Lower leg skin (tissue), 4 donors: ENCODE results near the gene SHC3. TPM values are rescaled to one million over a fixed set of nuclear protein-coding genes. Genes with fewer than 3 reads are reported as not detected.

Source experiments
- DNase-seq, 2 donors: peaks; one replicate each; pipeline ENCODE4 v3.0.0-alpha.2; 2019; ENCODE audit warnings: low spot score in 2 of 2
- H3K4me3 ChIP-seq: fragments of 200-600 bp; sonication (generic); 2 replicates; pipeline ENCODE4 v1.5.1; 2017; ENCODE audit warnings: mild to moderate bottlenecking, low read depth; ENCODE audit not compliant: poor library complexity, severe bottlenecking
- CTCF ChIP-seq, 3 donors: fragments of 450-650 bp; IDR thresholded peaks; one replicate each; pipeline ENCODE4 v1.5.1; 2016; ENCODE audit warnings: antibody characterized with exemption in 3 of 3, mild to moderate bottlenecking in 3 of 3, moderate library complexity in 2 of 3
- POLR2A ChIP-seq, 2 donors: fragments of 450-650 bp; IDR thresholded peaks; one replicate each; pipeline ENCODE4 v1.6.1; 2016 to 2017; ENCODE audit warnings: antibody characterized with exemption in 2 of 2, mild to moderate bottlenecking in 1 of 2, moderate library complexity in 1 of 2
- WGBS, 2 donors: methylation state at CpG; one replicate each; pipeline ENCODE4 v1.1.5; 2018; 5-methylcytosine and 5-hydroxymethylcytosine counted together
- intact Hi-C: fragments of 100-400 bp; cut with DNase I; formaldehyde crosslinking; loops from one replicate; pipeline ENCODE4 v1.15.0; 2023; ENCODE audit warnings: low total_unique reads
- total RNA-seq, 4 donors: library from RNA; depleted of rRNA; stranded (reverse); fragments of >200 nt; gene quantifications; one replicate each; pipeline ENCODE4 v1.1.0, GENCODE V29; 2016

The SHC3 gene
- total RNA-seq, 4 donors from 2014 or later = 0.49 to 3.7 (median 1.7) TPM

GRCh38 chr9:89014153-89014552 is 164.5 kb downstream of the SHC3 start:
- intact Hi-C loops = no loop called here
- no peak overlapping the region for H3K4me3 ChIP-seq
- 90 to 97% methylated on average over 7 of the region's 7 CpGs for WGBS, 2 donors
- DNase-seq = peak in 1 of 2 donors; percentile 49
- TF ChIP-seq POLR2A (IDR thresholded peaks at IDR 0.05) (no peak), CTCF (IDR thresholded peaks at IDR 0.05) (no peak)

- TF ChIP-seq POLR2A (IDR thresholded peaks at IDR 0.05) (no peak), CTCF (IDR thresholded peaks at IDR 0.05) (no peak)
- H3K4me3 ChIP-seq = no peak overlapping the region
- 92 to 100% methylated on average over 1 of the region's 1 CpG for WGBS, 2 donors
- DNase-seq = peak in 1 of 2 donors; percentile 68
- intact Hi-C loops = no loop called here
Observed at GRCh38 chr9:89013660-89014059, 165.0 kb downstream of the SHC3 start.

GRCh38 chr9:89012294-89013042 is 166.2 kb downstream of the SHC3 start:
- 89 to 90% methylated on average over 13 of the region's 13 CpGs for WGBS, 2 donors
- no peak overlapping the region for H3K4me3 ChIP-seq
- no peak for TF ChIP-seq CTCF (IDR thresholded peaks at IDR 0.05)
- TF ChIP-seq POLR2A (IDR thresholded peaks at IDR 0.05) = no peak
- peak in 1 of 2 donors; percentile 54 for DNase-seq
- intact Hi-C loops = no loop called here

GRCh38 chr9:89011683-89012082 is 166.9 kb downstream of the SHC3 start:
- intact Hi-C loops = no loop called here
- no peak for TF ChIP-seq CTCF (IDR thresholded peaks at IDR 0.05)
- no peak for TF ChIP-seq POLR2A (IDR thresholded peaks at IDR 0.05)

GRCh38 chr9:89010526-89011111 is 168.0 kb downstream of the SHC3 start:
- intact Hi-C loops = no loop called here
- TF ChIP-seq CTCF (IDR thresholded peaks at IDR 0.05) (no peak), POLR2A (IDR thresholded peaks at IDR 0.05) (no peak)
- WGBS, 2 donors = 76 to 77% methylated on average over 6 of the region's 6 CpGs
- no peak for DNase-seq
- no peak overlapping the region for H3K4me3 ChIP-seq

More at GRCh38 chr9:89011683-89012082, 166.9 kb downstream of the SHC3 start:
- H3K4me3 ChIP-seq = no peak overlapping the region
- WGBS, 2 donors = 90 to 94% methylated on average over 2 of the region's 2 CpGs
- no peak for DNase-seq
